Body of pancreas (tissue), 4 donors: Measurements from ENCODE around the gene FXR1.

Experiments used
- POLR2A ChIP-seq, 3 donors: fragments of 450-650 bp; IDR thresholded peaks; one replicate each; pipeline ENCODE4 v1.6.1; 2016; ENCODE audit warnings: antibody characterized with exemption in 3 of 3, mild to moderate bottlenecking in 2 of 3
- TF ChIP-seq, protein P1 (sequence below), 7 experiments: fragments of 450-650 bp in 4 of 7; fragments of 200-600 bp in 3 of 7; sonication (generic) in 3 of 7; IDR thresholded peaks; one replicate each; pipeline ENCODE4 v1.5.1; 2016 to 2019; ENCODE audit warnings: antibody characterized with exemption in 7 of 7

- TF ChIP-seq, protein P1, sequence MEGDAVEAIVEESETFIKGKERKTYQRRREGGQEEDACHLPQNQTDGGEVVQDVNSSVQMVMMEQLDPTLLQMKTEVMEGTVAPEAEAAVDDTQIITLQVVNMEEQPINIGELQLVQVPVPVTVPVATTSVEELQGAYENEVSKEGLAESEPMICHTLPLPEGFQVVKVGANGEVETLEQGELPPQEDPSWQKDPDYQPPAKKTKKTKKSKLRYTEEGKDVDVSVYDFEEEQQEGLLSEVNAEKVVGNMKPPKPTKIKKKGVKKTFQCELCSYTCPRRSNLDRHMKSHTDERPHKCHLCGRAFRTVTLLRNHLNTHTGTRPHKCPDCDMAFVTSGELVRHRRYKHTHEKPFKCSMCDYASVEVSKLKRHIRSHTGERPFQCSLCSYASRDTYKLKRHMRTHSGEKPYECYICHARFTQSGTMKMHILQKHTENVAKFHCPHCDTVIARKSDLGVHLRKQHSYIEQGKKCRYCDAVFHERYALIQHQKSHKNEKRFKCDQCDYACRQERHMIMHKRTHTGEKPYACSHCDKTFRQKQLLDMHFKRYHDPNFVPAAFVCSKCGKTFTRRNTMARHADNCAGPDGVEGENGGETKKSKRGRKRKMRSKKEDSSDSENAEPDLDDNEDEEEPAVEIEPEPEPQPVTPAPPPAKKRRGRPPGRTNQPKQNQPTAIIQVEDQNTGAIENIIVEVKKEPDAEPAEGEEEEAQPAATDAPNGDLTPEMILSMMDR (IDR thresholded peaks at IDR 0.05), result no peak
- no peak for TF ChIP-seq POLR2A (IDR thresholded peaks at IDR 0.05)
These were observed 94.8 kb downstream of the FXR1 start for GRCh38 chr3:181007262-181007661.
